A549 (cell line): Measurements from ENCODE around the gene ARAP1. TPM values are rescaled to one million over a fixed set of nuclear protein-coding genes. Genes with fewer than 3 reads are reported as not detected.

Experiments used
- ATAC-seq, 2 experiments: fragments of 200-7000 bp in 1 of 2; fragments of >200 bp in 1 of 2; cut with Nextera tagmentation in 1 of 2; cut with Tn5 transposase in 1 of 2; 3 replicates each; pipeline versions ENCODE4 v1.8.0 to v1.9.1; 2018 to 2020; ENCODE audit warnings: mild to moderate bottlenecking in 1 of 2, moderate library complexity in 1 of 2
- CTCF ChIA-PET: fragments of 300-600 bp; sonication (Branson Sonifier 250); formaldehyde crosslinking; extraction: SDS; loops from one replicate; lab custom pipeline; 2021; ENCODE audit warnings: antibody characterized with exemption, inconsistent platforms; lab: Yijun Ruan, JAX
- POLR2A ChIA-PET: fragments of 350-600 bp; formaldehyde crosslinking; extraction: SDS; loops from one replicate; lab custom pipeline; 2021; ENCODE audit warnings: antibody characterized with exemption, inconsistent platforms; lab: Yijun Ruan, JAX
- DNase-seq, 2 experiments: peaks; one replicate each; pipeline versions ENCODE4 v3.0.0 to v3.0.0-alpha.2; 2011 to 2016; ENCODE audit warnings: low read depth in 1 of 2, low spot score in 1 of 2
- FAIRE-seq: peaks from 2 replicates; lab custom pipeline; 2011; peaks lifted over from hg19 to GRCh38; lab: Jason Lieb, UNC
- H3K27ac ChIP-seq, 2 experiments: fragments of >200 bp; sonication (Bioruptor Twin); formaldehyde crosslinking; 3 replicates each; pipeline ENCODE4 v1.5.1; 2016 to 2017
- H3K4me1 ChIP-seq: fragments of >200 bp; sonication (Bioruptor Twin); formaldehyde crosslinking; 3 replicates; pipeline ENCODE4 v1.6.1; 2016
- H3K4me2 ChIP-seq: fragments of >200 bp; sonication (Bioruptor Twin); formaldehyde crosslinking; 3 replicates; pipeline ENCODE4 v1.6.1; 2016
- H3K4me3 ChIP-seq: fragments of >200 bp; sonication (Bioruptor Twin); formaldehyde crosslinking; 3 replicates; pipeline ENCODE4 v1.5.1; 2016
- H3K9me3 ChIP-seq: fragments of >200 bp; sonication (Bioruptor Twin); formaldehyde crosslinking; 3 replicates; pipeline ENCODE4 v1.6.1; 2016
- ATOH8 ChIP-seq: fragments of 250-450 bp; sonication (Bioruptor Pico); IDR thresholded peaks from 2 replicates; pipeline ENCODE4 v1.5.0; 2020; ENCODE audit warnings: low read depth, mild to moderate bottlenecking, moderate library complexity
- GATA3 ChIP-seq: IDR thresholded peaks from 2 replicates; pipeline ENCODE4 v1.6.1; 2012; ENCODE audit warnings: borderline replicate concordance
- KDM1A ChIP-seq: fragments of 200-600 bp; sonication (generic); IDR thresholded peaks from 2 replicates; pipeline ENCODE4 v1.6.1; 2016; ENCODE audit warnings: low read depth, mild to moderate bottlenecking
- KDM5A ChIP-seq: fragments of 200-600 bp; sonication (generic); IDR thresholded peaks from 2 replicates; pipeline ENCODE4 v1.6.1; 2016; ENCODE audit warnings: antibody characterized with exemption, mild to moderate bottlenecking
- NFE2L2 ChIP-seq: fragments of 150-350 bp; conservative IDR thresholded peaks from 2 replicates; pipeline ENCODE4 v1.6.1; 2014; ENCODE audit warnings: low read length
- NR3C1 ChIP-seq: fragments of >200 bp; sonication (Bioruptor Twin); formaldehyde crosslinking; IDR thresholded peaks from 3 replicates; pipeline ENCODE4 v1.6.1; 2017
- REST ChIP-seq: fragments of 200-600 bp; sonication (generic); IDR thresholded peaks from 2 replicates; pipeline ENCODE4 v1.6.1; 2016; ENCODE audit warnings: antibody characterized with exemption, mild to moderate bottlenecking, moderate library complexity
- RNF2 ChIP-seq: fragments of 200-600 bp; sonication (generic); IDR thresholded peaks from 2 replicates; pipeline ENCODE4 v1.6.1; 2016; ENCODE audit warnings: low read depth, mild to moderate bottlenecking, antibody characterized with exemption, moderate library complexity, borderline replicate concordance
- TFCP2L1 ChIP-seq: fragments of 250-450 bp; sonication (Bioruptor Pico); IDR thresholded peaks from 2 replicates; pipeline ENCODE4 v1.5.0; 2021; ENCODE audit warnings: mild to moderate bottlenecking
- USF2 ChIP-seq: fragments of 450-650 bp; IDR thresholded peaks from 2 replicates; pipeline ENCODE4 v1.6.1; 2014; ENCODE audit warnings: antibody characterized with exemption
- ZC3H11A ChIP-seq: fragments of 450-650 bp; IDR thresholded peaks from 2 replicates; pipeline ENCODE4 v1.6.1; 2014; ENCODE audit warnings: antibody characterized with exemption, mild to moderate bottlenecking
- WGBS: methylation state at CpG from one replicate; pipeline ENCODE4 v1.1.6; 2017; ENCODE audit errors: missing lambda C conversion rate; 5-methylcytosine and 5-hydroxymethylcytosine counted together
- polyA plus RNA-seq, 4 experiments: library from polyadenylated mRNA; depleted of rRNA in 3 of 4; stranded (reverse); fragments of >200 nt; fragmentation: RNase III in 1 of 4; extraction: RNeasy Plus Mini Kit Qiagen cat#74134 plus additional on column Dnase treatment in 1 of 4; gene quantifications; 2 replicates in 3 of 4; 3 replicates in 1 of 4; pipeline ENCODE4 v1.2.3, GENCODE V29; 2011 to 2017

Gene ARAP1
- polyA plus RNA-seq, 2 of the 4 experiments (the other 2 are of a cell fraction), result 29.5 to 30.1 TPM

GRCh38 chr11:72781063-72781312, 28.8 kb upstream of the ARAP1 start:
- Histone ChIP-seq H3K27ac (peak overlapping the region; percentile 61 to 94; a peak in 4 of 6 replicates), H3K4me1 (peaks cover 36% of the 10 kb centered on the region), H3K4me3 (peak overlapping the region; percentile 59), H3K9me3 (no peaks in the 10 kb centered on the region), H3K4me2 (peak overlapping the region; percentile 98)
- no peak for FAIRE-seq
- DNase-seq, result no peak
- 92% methylated on average over 7 of the region's 17 CpGs for WGBS
- ATAC-seq, result no peak; a peak in 1 of 6 replicates
- POLR2A ChIA-PET, result interaction anchor here (0.6 kb wide), 1 partner anchor 17 kb away, joined by 4 read pairs; no protein-coding TSS in a partner anchor
- CTCF ChIA-PET, result interaction anchor here (1.9 to 3.6 kb wide), 4 partner anchors 13 to 97 kb away, joined by 5 to 35 read pairs (median 10); partner anchors contain the start of gene STARD10
- no peak for TF ChIP-seq NFE2L2
- 0 out of 2 replicates have a peak, but pooled peaks have one; percentile 23 for TF ChIP-seq RNF2
- TF ChIP-seq, all 56 proteins: peak for 1

- H3K4me3 ChIP-seq, result no peak overlapping the region
- no peaks in the 10 kb centered on the region for H3K9me3 ChIP-seq
- ATAC-seq, result peak in 1 of 2 experiments; percentile 13; a peak in 3 of 6 replicates
- peak overlapping the region in 1 of 2 experiments; percentile 94; a peak in 3 of 6 replicates for H3K27ac ChIP-seq
- ChIA-PET CTCF (interaction anchor here (1.9 to 3.6 kb wide), 5 partner anchors 9 to 96 kb away, joined by 5 to 35 read pairs (median 6); partner anchors contain the start of gene STARD10), POLR2A (no interaction called here)
- TF ChIP-seq NR3C1 (no peak), TFCP2L1 (CRISPR knock-in tag) (no peak), ZC3H11A (no peak), ATOH8 (CRISPR knock-in tag) (no peak), KDM1A (peak; percentile 30; the same call in 1 of the 2 replicates), REST (no peak)
- H3K4me1 ChIP-seq, result peaks cover 36% of the 10 kb centered on the region
- peak overlapping the region; percentile 98 for H3K4me2 ChIP-seq
- 80% methylated on average over 10 of the region's 10 CpGs for WGBS
- FAIRE-seq, result no peak
- DNase-seq, result no peak
Observed at GRCh38 chr11:72780296-72781062, 28.3 kb upstream of the ARAP1 start.

GRCh38 chr11:72779495-72780128, 27.4 kb upstream of the ARAP1 start:
- Histone ChIP-seq H3K27ac (peak overlapping the region in 1 of 2 experiments; percentile 38; a peak in 1 of 6 replicates), H3K4me1 (peaks cover 36% of the 10 kb centered on the region), H3K4me3 (no peak overlapping the region), H3K4me2 (peak overlapping the region; percentile 32; the same call in 2 of the 3 replicates), H3K9me3 (no peaks in the 10 kb centered on the region)
- WGBS, result 90% methylated on average over 4 of the region's 4 CpGs
- DNase-seq (no peak), ATAC-seq (no peak), FAIRE-seq (no peak)
- CTCF ChIA-PET, result interaction anchor here (0.6 to 5.3 kb wide), 7 partner anchors 10 to 398 kb away, joined by 3 to 44 read pairs (median 6); partner anchors contain the start of gene STARD10
- POLR2A ChIA-PET, result no interaction called here
- no peak for TF ChIP-seq USF2
- no peak for TF ChIP-seq GATA3
- TF ChIP-seq KDM5A, result no peak
